GM23338 (cell line): ENCODE results near the gene GJC1. TPM values are rescaled to one million over a fixed set of nuclear protein-coding genes. Genes with fewer than 3 reads are reported as not detected.

ENCODE experiments used
- ATAC-seq: fragments of 200-7000 bp; cut with Tn5 transposase; 3 replicates; pipeline ENCODE4 v1.9.1; 2020
- DNase-seq: peaks from one replicate; pipeline ENCODE4 v3.0.0-alpha.2; 2015; ENCODE audit warnings: low spot score
- H2AFZ ChIP-seq: fragments of 200-600 bp; sonication (generic); 2 replicates; pipeline ENCODE4 v1.8.0; 2016; ENCODE audit warnings: antibody characterized with exemption, mild to moderate bottlenecking, moderate library complexity
- H3F3A ChIP-seq: fragments of 200-600 bp; sonication (generic); replicated peaks from 2 replicates; pipeline ENCODE4 v1.8.0; 2017; ENCODE audit warnings: antibody characterized with exemption, mixed run types, low read depth
- H3K27ac ChIP-seq: fragments of 200-600 bp; sonication (generic); 2 replicates; pipeline ENCODE4 v1.6.1; 2016; ENCODE audit warnings: low read depth
- H3K27me3 ChIP-seq: fragments of 200-600 bp; sonication (generic); 2 replicates; pipeline ENCODE4 v1.8.0; 2016; ENCODE audit warnings: mild to moderate bottlenecking, mixed run types, moderate library complexity; ENCODE audit not compliant: insufficient read depth
- H3K36me3 ChIP-seq: fragments of 200-600 bp; sonication (generic); 2 replicates; pipeline ENCODE4 v1.8.0; 2016; ENCODE audit warnings: mild to moderate bottlenecking; ENCODE audit not compliant: insufficient read depth
- H3K4me1 ChIP-seq: fragments of 200-600 bp; sonication (generic); 2 replicates; pipeline ENCODE4 v1.8.0; 2016; ENCODE audit warnings: mild to moderate bottlenecking, moderate library complexity; ENCODE audit not compliant: insufficient read depth
- H3K4me2 ChIP-seq: fragments of 200-600 bp; sonication (generic); 2 replicates; pipeline ENCODE4 v1.7.1; 2017; ENCODE audit warnings: mixed run types
- H3K4me3 ChIP-seq: fragments of 200-600 bp; sonication (generic); 2 replicates; pipeline ENCODE4 v1.6.1; 2016; ENCODE audit warnings: mixed run types
- H3K79me2 ChIP-seq: fragments of 200-600 bp; sonication (generic); replicated peaks from 2 replicates; pipeline ENCODE4 v1.8.0; 2017; ENCODE audit warnings: mild to moderate bottlenecking; ENCODE audit not compliant: insufficient read depth
- H3K9me2 ChIP-seq: fragments of 200-600 bp; sonication (generic); 2 replicates; pipeline ENCODE4 v1.8.0; 2017; ENCODE audit not compliant: insufficient read depth
- H4K20me1 ChIP-seq: fragments of 200-600 bp; sonication (generic); replicated peaks from 2 replicates; pipeline ENCODE4 v1.8.0; 2017; ENCODE audit warnings: mild to moderate bottlenecking; ENCODE audit not compliant: insufficient read depth
- H3K27ac Mint-ChIP-seq: 2 replicates; pipeline ENCODE4 v1.8.0; 2020; ENCODE audit warnings: inconsistent platforms, mild to moderate bottlenecking, moderate library complexity, mixed read lengths
- H3K27me3 Mint-ChIP-seq: 3 replicates; pipeline ENCODE4 v1.8.0; 2022; ENCODE audit warnings: low read depth, mild to moderate bottlenecking, moderate library complexity, mixed read lengths, inconsistent platforms; ENCODE audit not compliant: insufficient read depth, poor library complexity
- H3K36me3 Mint-ChIP-seq: 3 replicates; pipeline ENCODE4 v1.8.0; 2021; ENCODE audit warnings: low read depth, mild to moderate bottlenecking, inconsistent platforms, moderate library complexity, mixed read lengths
- H3K4me1 Mint-ChIP-seq: 3 replicates; pipeline ENCODE4 v1.8.0; 2020; ENCODE audit warnings: mild to moderate bottlenecking, inconsistent platforms, mixed read lengths
- H3K4me3 Mint-ChIP-seq: 3 replicates; pipeline ENCODE4 v1.8.0; 2021; ENCODE audit warnings: moderate library complexity, mild to moderate bottlenecking, inconsistent platforms, mixed read lengths
- H3K9me3 Mint-ChIP-seq: 3 replicates; pipeline ENCODE4 v1.8.0; 2020; ENCODE audit warnings: moderate library complexity, mild to moderate bottlenecking, inconsistent platforms, mixed read lengths
- CREB1 ChIP-seq: fragments of 250-450 bp; sonication (Bioruptor Pico); IDR thresholded peaks from 2 replicates; pipeline ENCODE4 v1.5.0; 2020; ENCODE audit warnings: low read depth, mild to moderate bottlenecking, moderate library complexity
- CTCF ChIP-seq, 2 experiments: fragments of 200-600 bp in 1 of 2; sonication (generic) in 1 of 2; conservative IDR thresholded peaks; 2 replicates each; pipeline versions ENCODE4 v1.5.1 to v1.6.1; 2016 to 2017; ENCODE audit warnings: antibody characterized with exemption in 2 of 2, low read depth in 2 of 2, mild to moderate bottlenecking in 2 of 2, moderate library complexity in 1 of 2
- EZH2phosphoT487 ChIP-seq: fragments of 200-600 bp; sonication (generic); IDR thresholded peaks from one replicate; pipeline ENCODE4 v1.8.1; 2018; ENCODE audit warnings: antibody characterized with exemption; ENCODE audit not compliant: unreplicated experiment
- NANOG ChIP-seq: IDR thresholded peaks from 2 replicates; pipeline ENCODE4 v1.6.1; 2016; ENCODE audit warnings: antibody characterized with exemption, borderline replicate concordance
- POLR2AphosphoS5 ChIP-seq: IDR thresholded peaks from 2 replicates; pipeline ENCODE4 v1.6.1; 2016; ENCODE audit warnings: antibody characterized with exemption, low read depth
- REST ChIP-seq: IDR thresholded peaks from one replicate; pipeline ENCODE4 v1.6.1; 2018; ENCODE audit warnings: antibody characterized with exemption; ENCODE audit not compliant: unreplicated experiment
- ZNF114 ChIP-seq: fragments of 250-450 bp; sonication (Bioruptor Pico); IDR thresholded peaks from 2 replicates; pipeline ENCODE4 v1.5.0; 2020; ENCODE audit warnings: mild to moderate bottlenecking, moderate library complexity
- ZNF331 ChIP-seq: fragments of 250-450 bp; sonication (Bioruptor Pico); IDR thresholded peaks from 2 replicates; pipeline ENCODE4 v1.5.0; 2020; ENCODE audit warnings: low read depth, mild to moderate bottlenecking, moderate library complexity
- polyA plus RNA-seq: library from polyadenylated mRNA; unstranded; fragments of >200 nt; fragmentation: Nextera tagmentation; extraction: Ambion mirVana; gene quantifications from 2 replicates; pipeline ENCODE4 v1.2.1, GENCODE V29; 2016
- total RNA-seq: library from RNA; depleted of rRNA; stranded (reverse); fragments of >200 nt; shearing (Covaris generic); gene quantifications from 2 replicates; pipeline ENCODE4 v1.2.3, GENCODE V29; 2014
- TF ChIP-seq, protein P1 (sequence below): IDR thresholded peaks from 2 replicates; pipeline ENCODE4 v1.6.1; 2016; ENCODE audit warnings: antibody characterized with exemption

Gene GJC1
- total and polyA plus RNA-seq, 2 experiments from 2014 or later: 34.7 to 99.2 TPM

- no peak within 1 kb of the TSS for H3K4me2 ChIP-seq
- no peaks in the 10 kb centered on the region for H3K36me3 ChIP-seq
- no peak within 1 kb of the TSS for H3K4me3 ChIP-seq
- DNase-seq: no peak
- H2AFZ ChIP-seq: no peak within 1 kb of the TSS
- no peak for ATAC-seq
- Mint-ChIP-seq H3K36me3 (peaks cover 32% of the 10 kb centered on the region), H3K4me3 (no peak within 1 kb of the TSS; the same call in 2 of the 3 replicates), H3K27me3 (peaks cover 15% of the 10 kb centered on the region), H3K4me1 (peaks cover 44% of the 10 kb centered on the region), H3K9me3 (no peaks in the 10 kb centered on the region), H3K27ac (no peak within 1 kb of the TSS)
- 0 out of 2 replicates have a peak, but pooled peaks cover 4% of the 10 kb centered on the region for H4K20me1 ChIP-seq
- peaks cover 29% of the 10 kb centered on the region for H3K4me1 ChIP-seq
- H3F3A ChIP-seq: peaks cover 7% of the 10 kb centered on the region; the same call in 1 of the 2 replicates
- H3K79me2 ChIP-seq: no peaks in the 10 kb centered on the region
- no peak within 1 kb of the TSS for H3K27ac ChIP-seq
- H3K9me2 ChIP-seq: no peaks in the 10 kb centered on the region
- no peaks in the 10 kb centered on the region for H3K27me3 ChIP-seq
- TF ChIP-seq ZNF114 (CRISPR knock-in tag) (no peak), ZNF331 (no peak), CTCF (conservative IDR thresholded peaks at IDR 0.05; ENCODE audit: low read depth in 2 of 2) (no peak), POLR2AphosphoS5 (no peak), EZH2phosphoT487 (no peak), REST (no peak), CREB1 (CRISPR knock-in tag) (no peak), NANOG (no peak)
- TF ChIP-seq, protein P1, sequence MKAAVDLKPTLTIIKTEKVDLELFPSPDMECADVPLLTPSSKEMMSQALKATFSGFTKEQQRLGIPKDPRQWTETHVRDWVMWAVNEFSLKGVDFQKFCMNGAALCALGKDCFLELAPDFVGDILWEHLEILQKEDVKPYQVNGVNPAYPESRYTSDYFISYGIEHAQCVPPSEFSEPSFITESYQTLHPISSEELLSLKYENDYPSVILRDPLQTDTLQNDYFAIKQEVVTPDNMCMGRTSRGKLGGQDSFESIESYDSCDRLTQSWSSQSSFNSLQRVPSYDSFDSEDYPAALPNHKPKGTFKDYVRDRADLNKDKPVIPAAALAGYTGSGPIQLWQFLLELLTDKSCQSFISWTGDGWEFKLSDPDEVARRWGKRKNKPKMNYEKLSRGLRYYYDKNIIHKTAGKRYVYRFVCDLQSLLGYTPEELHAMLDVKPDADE: no peak
Measured at GRCh38 chr17:44847586-44847985, 17.5 kb upstream of the GJC1 start, which contains the start of gene HIGD1B. TSS of gene HIGD1B (plus strand) at chr17:44847883. CDS start at chr17:44848153, 270 bp downstream.

GRCh38 chr17:44846206-44846605, 16.1 kb upstream of the GJC1 start:
- peaks cover 48% of the 10 kb centered on the region for H3K4me1 Mint-ChIP-seq
- peaks cover 19% of the 10 kb centered on the region for H3K36me3 Mint-ChIP-seq
- Histone ChIP-seq H3K79me2 (no peaks in the 10 kb centered on the region), H3K27me3 (no peaks in the 10 kb centered on the region), H3K4me1 (peaks cover 37% of the 10 kb centered on the region), H3K27ac (no peak overlapping the region), H3K4me3 (no peak overlapping the region), H3K36me3 (no peaks in the 10 kb centered on the region), H3K4me2 (no peak overlapping the region), H4K20me1 (no peaks in the 10 kb centered on the region), H3F3A (peaks cover 7% of the 10 kb centered on the region; the same call in 1 of the 2 replicates), H2AFZ (no peak overlapping the region), H3K9me2 (no peaks in the 10 kb centered on the region)
- peaks cover 16% of the 10 kb centered on the region for H3K27me3 Mint-ChIP-seq
- no peak overlapping the region for H3K27ac Mint-ChIP-seq
- no peaks in the 10 kb centered on the region for H3K9me3 Mint-ChIP-seq
- no peak for ATAC-seq
- H3K4me3 Mint-ChIP-seq: no peak overlapping the region
- no peak for DNase-seq
- no peak for TF ChIP-seq POLR2AphosphoS5
- TF ChIP-seq NANOG: no peak
- TF ChIP-seq CTCF (conservative IDR thresholded peaks at IDR 0.05; ENCODE audit: low read depth in 2 of 2): no peak
- TF ChIP-seq REST: no peak
- TF ChIP-seq, protein P1: no peak
- no peak for TF ChIP-seq EZH2phosphoT487
- no peak for TF ChIP-seq ZNF114 (CRISPR knock-in tag)
